CD1c-positive myeloid dendritic cell (primary cell): ENCODE data around the gene UBL3.

Source experiments
- DNase-seq: peaks from one replicate; pipeline ENCODE4 v3.0.0-alpha.2; 2016; ENCODE audit errors: extremely low spot score

Gene UBL3

DNA sequence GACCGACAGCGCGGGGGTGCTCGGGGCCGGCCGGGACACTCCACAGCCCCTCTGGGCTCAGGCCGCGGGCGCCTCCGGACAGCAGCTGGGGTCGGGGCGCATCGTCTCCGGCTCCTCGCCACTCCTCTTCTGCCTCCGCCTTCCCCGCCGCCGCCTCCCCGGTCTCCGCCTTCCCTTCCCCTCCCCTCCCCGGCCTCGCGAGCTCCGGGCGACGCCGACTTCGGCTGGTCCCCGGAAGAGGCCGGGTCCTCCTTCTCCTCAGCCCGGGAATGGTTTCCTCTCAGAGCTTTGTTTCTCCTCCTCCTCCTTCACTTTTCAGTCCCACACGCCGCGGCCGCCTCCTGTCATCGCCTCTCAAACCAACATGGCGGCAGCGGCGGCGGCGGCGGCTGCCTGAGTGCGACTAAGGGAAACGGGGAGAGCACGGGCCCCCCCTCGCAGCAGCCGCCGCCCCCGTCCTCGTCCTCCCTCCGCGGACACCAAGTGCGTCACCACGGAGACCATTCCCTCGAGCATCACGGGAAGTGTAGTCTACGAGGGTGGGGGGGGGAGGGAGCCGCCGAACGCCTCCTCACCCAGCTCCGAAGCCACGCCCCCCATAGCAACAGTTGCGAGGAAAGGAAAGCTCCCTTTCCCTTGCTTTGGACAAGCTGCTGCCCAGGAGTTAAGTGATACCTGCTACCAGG lies at the start of gene UBL3:
TSS of gene UBL3 (minus strand) at position 405 of the 686 bp plus-strand sequence. CDS start 1,079 bp downstream, outside the sequence.
- DNase-seq: peak; percentile 97

- no peak for DNase-seq
Observed at GRCh38 chr13:29897102-29897501, 46.7 kb upstream of the UBL3 start.

GRCh38 chr13:29893438-29893837 lies 43.0 kb upstream of the UBL3 start:
- no peak for DNase-seq

DNA sequence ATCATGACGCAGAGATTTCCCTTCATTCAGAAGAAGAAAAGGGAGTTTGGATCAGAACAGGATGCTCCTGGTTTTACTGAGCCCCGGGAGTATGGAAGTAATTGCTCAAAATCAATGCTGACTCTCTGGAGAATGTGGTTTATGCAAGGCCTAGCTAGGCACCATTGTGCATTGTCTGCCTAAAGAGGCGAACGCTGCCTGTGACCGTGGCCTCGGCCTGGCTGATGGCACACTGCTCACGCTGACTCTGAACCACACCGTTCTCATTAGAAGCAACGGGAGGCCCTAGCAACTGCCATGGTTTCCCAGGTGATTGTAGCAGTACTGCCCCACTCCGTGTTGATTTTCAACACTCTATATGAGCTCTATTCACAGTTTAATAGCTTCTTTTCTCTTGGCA lies 41.7 kb upstream of the UBL3 start:
- DNase-seq: no peak

GRCh38 chr13:29889111-29889510 lies 38.7 kb upstream of the UBL3 start:
- no peak for DNase-seq

GRCh38 chr13:29888306-29888705 lies 37.9 kb upstream of the UBL3 start:
- no peak for DNase-seq

DNA sequence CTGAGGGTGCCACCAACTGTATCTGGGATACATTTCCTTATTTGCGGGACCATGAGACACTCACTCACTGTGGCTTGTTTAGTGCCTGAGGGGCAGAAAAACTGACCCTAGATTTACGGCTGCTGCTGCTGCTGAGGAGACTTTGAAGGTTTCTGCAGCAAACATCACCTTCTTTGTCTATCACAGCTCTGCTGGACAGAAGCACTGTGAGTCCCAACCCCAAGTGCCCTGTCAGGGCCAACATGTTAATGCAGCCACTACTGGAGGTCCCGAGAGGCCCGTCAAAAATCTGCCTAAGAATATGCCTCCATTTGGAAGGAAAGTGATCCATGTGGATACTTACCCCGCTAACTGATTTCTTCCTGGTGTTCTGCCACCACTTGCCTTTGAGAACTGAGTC lies 37.3 kb upstream of the UBL3 start:
- DNase-seq: no peak

DNA sequence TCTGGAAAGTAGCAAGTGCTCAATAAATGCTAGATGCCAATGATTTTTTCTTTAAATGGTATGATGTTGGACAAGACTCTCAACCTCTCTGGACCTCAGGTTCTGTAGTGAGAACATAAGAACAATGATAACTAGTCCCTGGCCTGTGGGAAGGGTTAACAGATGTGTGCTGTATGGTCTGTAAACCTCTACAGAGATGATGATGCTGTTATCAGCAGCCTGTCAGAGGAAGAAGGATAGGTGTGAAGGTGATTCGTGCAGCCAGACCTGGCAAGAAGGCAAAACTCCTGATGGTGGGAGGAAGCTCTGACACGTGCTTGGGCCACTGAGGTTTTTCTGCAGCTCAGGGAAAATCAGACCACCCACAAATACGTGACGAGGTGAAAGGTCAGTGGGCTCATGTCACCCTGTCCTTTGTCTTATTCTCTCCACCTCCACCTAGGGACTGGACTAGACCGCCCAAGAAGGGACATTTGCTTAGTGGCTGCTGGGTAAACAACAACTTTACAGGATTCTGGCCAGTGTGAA lies 36.7 kb upstream of the UBL3 start:
- no peak for DNase-seq

DNA sequence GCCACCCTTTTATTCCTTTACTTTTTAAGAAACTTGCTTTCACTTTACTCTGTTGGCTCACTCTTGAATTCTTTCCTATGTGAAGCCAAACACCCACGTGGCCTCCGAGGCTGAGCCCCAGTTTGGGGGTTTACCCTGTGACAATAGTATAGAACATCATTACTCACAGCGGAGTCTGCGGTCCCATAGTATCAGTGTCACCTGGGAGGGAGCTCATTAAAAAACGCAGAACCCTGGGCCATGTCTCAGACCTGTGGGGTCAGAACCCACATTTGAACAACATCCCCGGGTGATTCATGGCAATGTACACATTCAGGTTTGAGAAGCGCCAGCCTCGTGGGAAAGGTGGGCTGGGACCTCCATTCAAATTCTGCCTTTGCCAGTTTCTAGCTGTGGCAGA lies 36.0 kb upstream of the UBL3 start:
- no peak for DNase-seq

GRCh38 chr13:29885989-29886388 lies 35.6 kb upstream of the UBL3 start:
- DNase-seq: no peak

- DNase-seq: no peak
Observed at GRCh38 chr13:29884671-29885430, 34.4 kb upstream of the UBL3 start.

GRCh38 chr13:29883941-29884518 lies 33.6 kb upstream of the UBL3 start:
- no peak for DNase-seq

GRCh38 chr13:29882076-29882475 lies 31.7 kb upstream of the UBL3 start:
- DNase-seq: no peak

DNA sequence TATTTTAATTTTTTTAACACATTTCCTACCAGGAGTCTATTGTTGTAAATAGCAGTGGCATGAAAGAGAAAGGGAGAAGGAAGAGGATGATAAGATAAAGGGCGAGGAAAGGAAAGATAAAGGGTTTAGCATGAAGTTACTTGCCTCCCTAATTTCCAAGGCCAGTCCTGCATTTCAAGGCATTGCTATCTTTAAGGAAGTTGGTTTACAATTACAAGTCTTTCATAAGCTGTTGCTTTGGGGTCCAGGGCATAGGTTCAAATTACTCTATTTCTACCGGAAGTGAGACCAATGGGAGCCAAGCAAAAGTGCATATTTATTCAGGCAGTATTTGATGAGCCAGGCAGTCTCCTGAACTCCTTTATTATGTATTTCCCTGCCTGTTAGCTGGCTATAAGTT lies 27.7 kb upstream of the UBL3 start:
- DNase-seq: no peak

DNA sequence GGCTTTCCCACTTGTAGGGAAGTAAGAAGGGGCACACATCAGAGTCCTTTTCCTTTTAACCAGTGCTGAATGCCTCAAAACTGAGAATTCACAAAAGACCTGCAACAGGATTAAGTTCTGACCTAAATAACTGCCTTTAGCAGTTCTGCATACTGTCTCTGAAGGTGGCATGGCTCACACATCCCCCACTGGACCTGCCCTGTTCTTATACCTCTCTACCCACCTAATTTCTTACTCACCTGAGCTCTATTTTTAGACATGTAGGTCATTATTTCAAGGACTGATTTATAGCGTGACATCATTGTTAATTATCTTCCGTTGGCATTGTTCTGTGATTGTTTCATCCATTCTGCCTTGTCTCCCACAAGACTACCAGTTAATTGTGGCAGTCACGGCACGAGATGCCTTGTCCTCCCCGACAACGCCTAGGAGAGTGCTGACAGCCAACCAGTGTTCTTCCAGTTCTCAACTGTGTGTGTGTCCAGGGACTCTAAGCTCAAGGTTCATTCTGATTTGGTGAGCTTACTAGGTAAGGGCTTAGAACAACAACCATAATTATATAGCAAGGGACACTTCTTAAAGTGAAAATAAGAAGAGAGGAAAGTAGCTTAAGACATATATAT lies 27.1 kb upstream of the UBL3 start:
- no peak for DNase-seq

- no peak for DNase-seq
Observed at GRCh38 chr13:29875646-29876045, 25.2 kb upstream of the UBL3 start.

GRCh38 chr13:29868581-29868980 lies 18.2 kb upstream of the UBL3 start:
- DNase-seq: no peak

GRCh38 chr13:29865934-29866333 lies 15.5 kb upstream of the UBL3 start:
- DNase-seq: no peak

DNA sequence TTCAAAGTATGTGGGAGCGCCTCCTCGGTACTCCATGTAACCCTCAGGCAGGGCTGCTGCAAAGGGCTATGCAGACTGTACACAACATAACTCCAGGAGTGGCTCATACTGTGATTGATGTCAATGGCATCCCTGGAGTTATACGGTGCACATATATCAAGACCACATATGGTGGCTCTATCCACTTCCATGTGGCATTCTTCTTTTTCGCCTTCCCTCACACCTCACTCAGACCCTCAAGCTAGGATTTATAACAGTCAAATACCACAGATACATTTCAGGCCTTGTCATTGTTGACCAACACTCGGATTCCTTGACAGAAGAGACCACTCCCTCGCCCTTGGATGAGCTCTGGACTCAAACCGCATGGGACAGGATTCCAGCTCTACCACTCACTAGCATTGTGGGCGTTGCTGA lies 11.3 kb upstream of the UBL3 start:
- no peak for DNase-seq

- DNase-seq: peak; percentile 87
Observed at GRCh38 chr13:29859971-29860370, 9.6 kb upstream of the UBL3 start.

GRCh38 chr13:29858667-29859066 lies 8.2 kb upstream of the UBL3 start:
- DNase-seq: peak; percentile 89

DNA sequence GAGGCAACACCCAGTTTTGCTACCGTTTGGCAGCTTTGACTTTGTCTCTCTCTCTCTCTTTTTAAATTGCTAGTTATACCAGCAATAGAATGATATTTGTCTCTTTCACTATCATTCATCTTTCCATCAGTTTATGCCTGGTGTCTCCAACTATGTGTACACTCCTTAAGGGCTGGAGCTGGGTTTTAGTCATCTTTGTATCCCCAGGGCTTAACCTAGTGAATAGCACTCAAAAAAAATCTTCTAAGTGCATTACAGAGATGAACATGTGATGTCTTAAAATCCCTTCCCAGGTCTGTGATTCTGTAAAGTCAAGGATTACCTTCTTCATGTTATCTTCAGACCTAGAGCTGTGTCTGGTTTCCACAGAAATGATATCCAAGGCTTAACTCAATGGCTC lies 7.8 kb upstream of the UBL3 start:
- DNase-seq: no peak
